CD4-positive, alpha-beta T cell treated with Interleukin-6 for 4 hours (primary cell): ENCODE measurements around the gene TNN.
A peak's percentile ranks its signal among the peaks of the same experiment; 100 is the strongest.

Source experiments
- DNase-seq: peaks from one replicate; pipeline ENCODE4 v3.0.0-alpha.2; 2020; ENCODE audit warnings: mixed read lengths

Gene TNN

DNA sequence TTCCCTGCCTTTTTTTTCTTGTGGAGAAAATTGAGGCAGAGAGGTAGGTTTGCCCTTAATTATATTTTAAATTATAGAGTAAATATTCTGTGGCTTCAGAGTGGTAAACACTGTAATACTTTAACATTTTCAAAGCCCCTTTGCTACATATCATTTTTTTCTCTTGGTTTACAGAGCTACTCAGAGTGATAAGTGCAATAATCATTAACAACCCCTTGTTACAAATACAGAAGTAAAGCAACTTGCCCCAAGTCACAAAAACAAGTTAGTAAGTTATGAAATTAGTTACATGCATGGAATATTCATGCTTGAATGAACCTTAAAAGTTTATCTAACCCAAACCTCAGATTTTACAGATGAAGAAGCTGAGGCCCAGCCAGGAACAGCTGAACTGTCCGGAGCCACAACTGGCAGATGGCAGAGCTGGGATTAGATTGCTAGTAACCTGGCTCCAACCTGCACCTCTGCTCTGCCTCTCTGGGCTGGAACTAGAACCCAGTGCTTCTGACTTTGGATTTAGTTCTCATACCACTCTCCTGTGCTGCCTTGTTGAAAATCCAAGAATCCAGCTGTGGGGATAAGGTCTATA lies 48.7 kb downstream of the TNN start:
- no peak for DNase-seq

DNA sequence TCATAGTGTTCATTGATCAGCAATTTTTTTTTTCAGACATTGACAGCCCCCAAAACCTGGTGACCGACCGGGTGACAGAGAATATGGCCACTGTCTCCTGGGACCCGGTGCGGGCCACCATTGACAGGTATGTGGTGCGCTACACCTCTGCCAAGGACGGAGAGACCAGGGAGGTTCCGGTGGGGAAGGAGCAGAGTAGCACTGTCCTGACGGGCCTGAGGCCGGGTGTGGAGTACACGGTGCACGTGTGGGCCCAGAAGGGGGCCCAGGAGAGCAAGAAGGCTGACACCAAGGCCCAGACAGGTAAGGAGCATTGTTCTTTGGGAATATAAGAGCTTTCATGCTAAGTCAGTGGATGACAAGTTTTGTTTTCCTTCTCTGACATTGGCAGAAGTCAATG lies 49.3 kb downstream of the TNN start:
- DNase-seq, result no peak

DNA sequence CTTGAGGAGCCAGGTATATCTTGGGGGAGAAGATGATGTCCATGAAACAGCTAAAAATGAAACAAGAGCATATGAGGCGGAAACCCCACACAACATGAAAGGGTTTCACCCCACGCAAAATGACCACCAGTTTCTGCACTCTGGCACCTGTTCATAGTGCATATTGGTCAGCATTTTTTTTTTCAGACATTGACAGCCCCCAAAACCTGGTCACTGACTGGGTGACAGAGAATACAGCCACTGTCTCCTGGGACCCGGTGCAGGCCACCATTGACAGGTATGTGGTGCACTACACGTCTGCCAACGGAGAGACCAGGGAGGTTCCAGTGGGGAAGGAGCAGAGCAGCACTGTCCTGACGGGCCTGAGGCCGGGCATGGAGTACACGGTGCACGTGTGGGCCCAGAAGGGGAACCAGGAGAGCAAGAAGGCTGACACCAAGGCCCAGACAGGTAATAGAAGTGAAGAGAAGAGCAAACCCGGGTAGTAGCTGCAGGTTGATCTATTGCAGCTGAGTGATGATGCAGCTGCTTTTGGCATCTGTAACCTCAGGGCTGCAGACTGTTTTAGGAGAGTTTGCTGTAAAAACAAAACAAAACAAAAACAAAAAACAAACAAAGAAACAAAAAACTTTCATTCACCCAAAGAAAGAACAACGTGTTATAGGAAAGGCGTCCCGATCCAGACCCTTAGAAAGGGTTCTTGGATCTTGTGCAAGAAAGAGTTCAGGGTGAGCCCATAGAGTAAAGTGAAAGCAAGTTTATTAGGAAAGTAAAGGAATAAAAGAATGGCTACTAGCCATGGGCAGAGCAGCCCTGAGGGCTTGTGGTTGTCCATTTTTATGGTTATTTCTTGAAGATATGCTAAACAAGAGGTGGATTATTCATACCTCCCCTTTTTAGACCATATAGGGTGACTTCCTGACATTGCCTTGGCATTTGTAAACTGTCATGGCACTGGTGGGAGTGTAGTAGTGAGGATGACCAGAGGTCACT lies 51.0 kb downstream of the TNN start:
- DNase-seq, result no peak

DNA sequence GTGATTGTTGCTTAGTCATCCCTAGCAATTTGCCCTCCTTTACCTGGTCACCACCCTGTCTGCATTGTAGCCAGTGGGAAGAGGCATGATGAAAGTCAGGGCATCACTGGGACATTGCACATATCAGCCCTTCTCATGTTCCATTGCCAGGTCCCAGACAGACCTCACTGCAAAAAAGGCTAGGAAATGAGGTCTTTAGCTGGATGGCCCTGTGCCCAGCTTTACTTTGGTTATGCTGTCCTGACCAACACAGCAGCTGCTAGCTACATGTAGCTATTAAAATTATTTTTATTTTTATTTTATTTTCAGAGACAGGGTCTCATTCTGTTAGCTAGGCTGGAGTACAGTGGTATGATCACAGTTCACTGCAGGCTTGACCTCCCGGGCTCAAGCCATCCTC lies 52.9 kb downstream of the TNN start:
- no peak for DNase-seq

DNA sequence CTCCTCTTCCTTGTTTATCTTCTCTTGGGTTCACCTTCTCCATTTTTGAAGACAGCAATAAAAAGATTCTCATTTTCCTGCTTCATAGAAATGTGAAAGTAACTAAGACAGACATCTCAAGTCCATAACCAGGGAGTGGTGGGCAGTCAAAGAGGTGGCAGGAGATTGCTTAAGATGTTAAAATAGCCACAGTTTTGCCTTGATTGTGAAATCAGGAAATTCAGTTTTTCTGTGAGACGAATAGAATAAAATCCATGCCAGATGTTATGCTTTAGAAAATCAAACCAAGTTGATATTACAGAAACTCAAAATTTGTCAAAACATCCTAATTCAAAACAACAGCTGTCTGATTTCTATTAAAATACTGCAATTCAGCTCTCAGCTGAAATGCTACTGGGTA lies 57.2 kb downstream of the TNN start:
- DNase-seq, result no peak

DNA sequence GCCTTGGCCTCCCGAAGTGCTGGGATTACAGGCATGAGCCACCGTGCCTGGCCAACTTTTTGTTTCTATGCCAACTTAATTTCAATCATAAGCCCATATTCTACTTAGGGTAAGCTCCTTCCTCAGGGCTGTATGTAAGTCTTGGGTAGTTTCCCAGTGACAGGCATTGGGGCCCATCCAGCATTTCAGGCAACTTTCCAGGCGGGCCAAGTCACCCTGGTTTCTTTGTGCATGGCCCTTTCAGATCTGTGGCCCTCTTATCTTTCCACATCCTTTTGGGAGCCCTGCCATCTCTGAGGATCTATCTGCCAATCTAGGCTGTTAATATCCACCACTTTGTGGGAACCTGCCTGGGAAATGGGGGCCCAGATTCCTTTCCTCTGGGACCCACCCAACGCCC lies 58.7 kb downstream of the TNN start:
- DNase-seq, result no peak

DNA sequence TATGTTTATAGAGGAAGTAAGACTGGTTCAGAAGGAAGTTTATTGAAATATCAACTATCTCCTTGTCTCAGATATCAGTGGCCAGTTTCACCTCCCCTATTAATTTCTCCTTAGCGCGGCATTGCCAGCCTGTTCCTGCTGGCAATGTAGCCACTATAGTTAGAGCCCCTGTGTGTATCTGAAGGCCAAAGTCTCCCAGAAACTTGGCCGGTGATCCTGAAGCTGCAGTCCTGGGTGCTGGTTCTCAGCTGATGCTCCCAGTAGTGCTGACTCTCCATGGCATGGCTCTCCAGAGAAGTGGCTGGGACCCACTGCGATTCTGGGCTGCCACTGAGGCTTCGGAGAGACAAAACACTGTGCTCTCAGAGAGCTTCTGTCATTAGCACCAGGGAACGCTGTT lies 59.9 kb downstream of the TNN start:
- DNase-seq, result no peak

DNA sequence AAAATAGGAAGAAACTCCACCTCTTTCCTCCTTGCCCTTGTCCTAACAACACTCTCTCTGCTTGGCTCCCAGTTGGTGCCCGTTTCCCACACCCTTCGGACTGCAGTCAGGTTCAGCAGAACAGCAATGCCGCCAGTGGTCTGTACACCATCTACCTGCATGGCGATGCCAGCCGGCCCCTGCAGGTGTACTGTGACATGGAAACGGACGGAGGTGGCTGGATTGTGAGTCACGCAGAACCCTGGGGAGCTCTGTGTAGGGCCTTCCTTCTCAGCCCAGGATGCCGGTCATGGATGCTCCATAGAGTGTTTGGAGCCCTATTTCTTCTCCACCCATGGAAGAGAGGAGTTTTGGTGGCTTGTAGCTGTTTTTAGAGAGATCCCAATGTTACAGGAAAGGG lies 60.9 kb downstream of the TNN start:
- no peak for DNase-seq

DNA sequence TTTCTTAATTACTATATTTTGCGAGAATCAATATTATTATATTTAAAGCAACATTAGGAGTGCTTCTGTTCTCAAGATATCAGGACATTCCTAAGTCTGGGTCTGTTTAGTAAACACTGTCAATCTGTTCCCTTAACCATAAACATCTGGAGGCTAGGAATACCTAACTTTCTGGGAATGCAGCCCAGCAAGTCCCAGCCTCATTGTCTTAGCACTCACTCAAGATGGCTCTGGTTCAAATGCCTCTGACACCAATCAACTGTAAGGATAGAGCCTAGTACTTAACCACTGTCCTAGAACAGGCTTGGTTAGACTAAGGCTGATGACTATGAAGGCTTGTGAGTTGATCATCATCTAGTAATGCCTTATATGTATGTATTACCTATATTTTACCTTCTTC lies 61.5 kb downstream of the TNN start:
- DNase-seq, result no peak

DNA sequence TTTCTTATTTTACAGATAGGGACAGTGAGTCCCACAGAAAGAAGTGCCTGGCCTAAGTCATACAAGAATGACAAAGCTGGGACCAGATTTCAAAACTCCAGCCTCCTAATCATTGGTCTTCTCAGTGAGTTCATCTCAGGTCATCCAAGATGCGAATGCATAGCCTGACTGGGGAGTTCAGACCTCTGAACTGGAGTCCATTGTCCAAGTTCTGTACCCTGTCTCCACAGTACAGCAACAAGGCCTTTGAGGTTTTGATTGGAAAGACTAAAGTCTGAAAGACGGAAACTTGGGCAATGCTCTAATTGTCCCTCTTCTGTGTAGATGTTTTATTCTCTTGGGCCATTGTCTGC lies 62.0 kb downstream of the TNN start:
- DNase-seq, result no peak

DNA sequence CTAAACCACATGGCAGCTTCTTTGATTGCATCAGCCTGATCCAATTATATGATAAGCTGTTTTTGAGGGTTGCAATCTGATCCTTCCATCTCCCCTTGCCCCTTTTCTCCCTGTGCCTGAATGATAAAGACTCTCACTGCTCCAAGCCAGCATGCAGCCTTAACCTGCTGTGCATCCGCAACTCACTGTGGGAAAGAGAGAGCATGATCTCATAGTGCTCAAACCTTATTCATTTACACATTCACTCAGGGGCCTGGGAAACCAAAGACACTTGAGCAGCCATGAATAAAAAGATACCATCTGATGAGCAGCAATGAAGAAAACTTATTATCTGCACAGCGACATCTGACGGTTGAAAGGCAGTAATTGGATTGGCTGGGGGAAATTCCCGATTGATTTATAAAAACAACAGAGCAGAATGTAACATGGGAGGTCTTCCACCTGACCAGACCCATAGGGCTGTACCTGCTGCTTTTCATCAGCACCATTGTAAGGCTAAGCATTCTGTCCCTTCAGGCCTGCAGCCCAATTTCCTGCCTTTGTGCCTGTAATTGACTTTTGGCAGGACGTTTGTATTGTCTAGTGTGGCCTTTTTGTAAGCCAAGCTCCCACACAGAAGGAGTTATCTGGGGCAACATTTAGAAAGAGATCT lies 62.5 kb downstream of the TNN start:
- no peak for DNase-seq

DNA sequence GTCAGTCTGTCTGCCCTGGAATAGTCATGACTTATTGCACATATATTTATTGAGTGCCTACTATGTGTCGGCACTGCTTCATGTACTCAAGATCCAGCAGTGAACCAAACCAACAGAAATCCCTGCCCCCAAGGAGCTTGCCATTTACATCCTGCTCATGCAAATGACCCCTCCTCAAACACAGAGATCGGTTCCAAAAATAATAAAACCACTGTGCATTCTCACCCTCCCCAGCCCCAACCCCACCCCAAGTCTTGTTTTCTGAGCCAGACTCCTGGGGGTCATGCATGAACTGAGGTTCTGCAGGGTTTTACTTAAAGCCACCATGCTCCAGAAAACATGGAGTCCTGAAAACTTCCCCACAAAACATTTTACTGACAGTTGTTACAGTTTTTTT lies 63.0 kb downstream of the TNN start:
- no peak for DNase-seq

DNA sequence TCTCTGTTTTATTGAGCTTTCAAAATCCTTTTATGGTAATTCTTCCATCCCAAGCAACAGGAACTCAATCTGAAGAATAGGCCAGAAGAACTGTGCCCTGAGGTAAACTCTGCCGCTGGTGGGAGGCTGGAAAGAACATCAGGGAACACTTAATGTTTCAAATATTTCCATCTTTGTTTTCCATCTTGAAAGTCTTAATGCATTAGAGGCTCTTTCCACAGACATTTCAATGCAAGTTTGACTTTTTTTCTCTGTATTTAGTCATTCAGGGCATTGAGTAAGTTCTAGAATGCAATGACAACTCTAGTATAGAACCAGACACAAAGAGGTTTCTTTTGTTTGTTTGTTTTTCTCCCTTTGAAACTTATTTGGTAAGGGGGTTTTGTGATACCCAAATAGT lies 63.5 kb downstream of the TNN start:
- no peak for DNase-seq

DNA sequence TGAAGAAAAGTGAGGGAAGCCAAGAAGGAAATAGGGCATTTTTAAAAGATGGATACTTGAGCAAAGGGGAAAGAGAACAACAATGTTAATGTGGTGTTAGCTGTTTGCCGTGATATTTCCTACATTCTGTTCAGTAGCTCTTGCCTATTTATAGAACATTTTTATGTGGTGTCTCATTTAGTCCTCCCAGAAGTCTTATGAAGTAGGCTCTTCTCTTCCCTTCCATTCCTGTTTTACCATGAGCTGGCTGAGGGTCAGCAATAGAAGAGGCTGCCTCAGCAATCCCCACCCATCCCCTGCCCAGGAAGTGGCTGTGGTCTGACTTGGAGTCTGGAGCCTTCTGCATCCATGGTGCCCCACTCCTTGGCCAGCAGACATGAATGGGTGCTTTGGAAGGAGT lies 64.8 kb downstream of the TNN start:
- no peak for DNase-seq

DNA sequence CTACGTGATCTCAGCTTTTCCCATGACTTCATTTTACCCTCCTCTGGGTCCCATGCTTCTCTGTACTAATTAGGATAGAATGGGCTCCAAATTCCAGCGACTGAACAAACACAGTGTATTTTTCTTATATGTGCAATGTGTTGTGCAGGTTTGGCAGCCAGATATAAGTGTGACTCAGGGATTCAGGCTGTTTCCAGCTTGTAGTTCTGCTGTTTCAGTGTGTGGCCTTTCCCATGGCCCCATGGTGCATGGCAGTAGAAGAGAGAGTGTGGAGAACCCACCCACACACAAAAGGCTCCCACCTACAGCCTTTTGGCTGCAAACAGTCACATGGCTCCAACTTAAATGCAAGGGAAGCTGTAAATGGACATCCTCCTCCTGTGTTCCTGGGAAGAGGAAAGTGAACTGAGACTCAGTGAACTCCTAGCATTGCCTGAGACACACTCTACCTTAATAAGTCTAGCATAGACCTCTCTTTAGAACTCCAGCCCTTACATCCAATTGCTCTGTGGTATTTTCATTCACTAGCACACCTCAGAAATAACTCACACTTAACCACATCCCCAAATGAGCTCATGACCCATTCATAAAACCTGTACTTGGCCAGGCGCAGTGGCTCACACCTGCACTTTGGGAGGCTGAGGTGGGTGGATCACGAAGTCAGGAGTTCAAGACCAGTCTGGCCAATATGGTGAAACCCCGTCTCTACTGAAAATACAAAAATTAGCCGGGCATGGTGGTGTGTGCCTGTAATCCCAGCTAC lies 66.2 kb downstream of the TNN start:
- DNase-seq, result no peak

DNA sequence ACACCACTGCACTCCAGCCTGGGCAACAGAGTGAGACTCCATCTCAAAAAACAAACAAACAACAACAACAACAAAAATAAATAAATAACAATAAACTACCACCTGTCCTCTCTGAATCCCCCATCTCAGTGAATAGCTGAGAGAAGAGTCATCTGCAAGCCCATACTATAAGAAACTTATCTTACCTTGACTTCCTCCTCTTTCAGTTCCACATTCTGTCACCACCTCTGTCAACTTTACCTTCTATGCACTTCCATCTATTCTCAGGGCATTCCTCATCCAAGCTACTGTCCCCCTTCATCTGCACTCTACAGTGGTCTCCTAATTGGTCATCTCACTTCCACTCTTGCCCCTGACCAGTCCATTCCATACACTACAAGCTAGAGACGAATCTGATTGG lies 66.9 kb downstream of the TNN start:
- no peak for DNase-seq

DNA sequence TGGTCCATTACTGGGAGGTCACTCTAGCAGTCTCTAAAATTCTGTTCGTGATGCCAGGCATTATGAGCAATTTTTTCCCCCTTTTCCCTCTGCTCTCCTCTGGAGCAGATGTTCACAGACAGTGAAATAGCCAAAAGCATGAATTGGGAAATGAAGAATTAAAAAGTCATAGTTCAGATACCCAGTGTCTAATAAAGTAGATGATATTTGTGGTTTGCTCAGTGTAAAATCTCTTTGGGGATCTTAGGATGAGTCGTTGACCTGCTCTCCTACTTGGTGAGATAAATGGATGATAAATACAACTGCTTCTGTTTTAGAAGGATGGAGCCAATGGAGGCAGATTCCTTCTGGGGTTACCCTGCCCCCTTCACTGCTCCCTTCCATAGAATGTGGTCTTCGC lies 68.6 kb downstream of the TNN start:
- no peak for DNase-seq

DNA sequence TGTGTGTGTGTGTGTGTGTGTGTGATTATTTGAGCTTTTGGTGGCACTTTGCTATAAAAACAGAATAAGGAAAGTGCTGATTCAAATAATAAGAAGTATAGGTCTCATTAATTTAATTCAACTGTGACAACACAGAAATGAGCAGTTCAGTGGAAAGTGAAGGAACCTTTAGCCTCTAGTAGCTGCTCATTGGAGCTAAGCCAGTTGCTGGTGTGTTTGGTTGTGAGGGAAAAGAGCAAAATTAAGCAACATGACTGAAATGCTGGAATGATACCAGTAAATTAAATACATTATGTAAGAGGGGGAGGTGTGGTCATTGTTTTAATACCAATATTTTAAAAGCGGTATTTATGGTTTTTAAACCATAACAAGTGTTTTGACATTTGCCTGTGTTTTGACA lies 69.7 kb downstream of the TNN start:
- DNase-seq, result no peak

DNA sequence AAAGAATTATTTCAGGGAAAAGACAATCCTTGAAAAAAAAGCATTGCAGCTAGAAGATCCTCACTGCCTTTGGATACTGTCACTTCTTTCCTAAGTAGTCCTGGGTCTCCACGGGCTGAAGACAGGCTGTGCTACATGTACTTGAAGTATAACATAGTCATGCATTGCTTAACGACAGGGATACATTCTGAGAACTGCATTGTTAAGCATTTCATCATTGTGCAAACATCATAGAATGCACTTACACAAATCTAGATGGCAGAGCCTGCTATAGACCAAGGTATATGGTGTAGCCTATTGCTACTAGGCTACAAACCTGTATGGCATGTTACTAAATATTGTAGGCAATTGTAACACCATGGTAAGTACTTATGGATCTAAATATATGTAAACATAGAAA lies 70.9 kb downstream of the TNN start:
- no peak for DNase-seq

DNA sequence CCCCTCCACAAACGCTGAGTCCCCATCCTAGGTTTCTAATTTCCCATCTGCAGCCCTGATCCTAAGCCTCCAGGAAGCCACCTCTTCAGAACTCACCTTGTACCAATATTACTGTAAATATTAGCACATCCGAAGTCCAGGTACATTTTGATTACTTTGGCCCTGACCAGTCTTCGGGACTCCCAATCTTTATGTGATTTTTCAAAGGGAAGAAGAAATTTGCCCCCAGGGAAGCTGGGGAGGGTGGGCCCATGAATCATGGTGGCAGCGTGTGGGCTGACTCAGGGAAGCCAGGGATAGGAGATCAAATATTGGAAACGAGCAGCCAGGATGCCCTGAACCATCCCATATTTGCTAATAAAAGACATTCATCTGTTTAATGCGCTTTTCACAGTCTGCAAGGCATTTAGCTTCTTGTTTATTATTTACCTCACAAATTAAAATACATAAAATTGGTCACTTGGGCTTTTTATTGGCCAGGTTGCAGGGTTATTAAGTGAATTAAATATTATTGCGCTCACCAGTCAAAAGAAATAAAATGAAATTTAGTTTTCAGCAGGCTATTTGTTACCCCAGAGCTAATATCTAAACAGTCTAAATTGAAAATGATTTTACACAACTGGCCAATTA lies 78.4 kb downstream of the TNN start:
- DNase-seq, result no peak

DNA sequence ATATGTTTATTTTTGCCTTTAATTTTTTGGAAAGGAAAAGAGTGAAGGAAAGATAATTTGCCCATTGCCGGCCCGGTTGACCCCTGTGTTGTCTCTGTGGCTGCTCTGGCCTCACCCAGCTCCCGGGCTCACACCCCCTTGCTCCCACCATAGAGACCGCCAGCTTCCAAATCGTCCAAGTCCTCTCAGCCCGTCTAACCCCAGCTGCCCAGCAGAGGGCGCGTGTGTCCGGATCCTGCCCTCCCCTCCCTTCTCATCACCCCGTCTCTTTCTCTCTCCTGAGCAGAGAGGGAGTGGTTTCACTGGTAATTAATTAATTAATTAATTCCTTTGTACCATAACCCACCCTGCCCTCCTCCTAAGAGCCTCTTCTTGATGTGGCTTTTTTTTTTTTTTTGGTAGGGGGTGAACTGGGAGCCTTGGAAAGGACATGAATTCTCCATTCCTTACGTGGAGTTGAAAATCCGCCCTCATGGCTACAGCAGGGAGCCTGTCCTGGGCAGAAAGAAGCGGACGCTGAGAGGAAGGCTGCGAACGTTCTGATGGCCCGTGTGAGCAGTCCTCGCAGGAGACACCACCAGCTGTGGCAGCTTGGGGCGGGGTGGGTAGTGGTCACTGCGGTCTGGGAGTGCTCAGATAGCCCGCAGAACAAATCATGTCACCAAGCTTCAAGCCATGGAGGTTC lies 79.0 kb downstream of the TNN start:
- peak; percentile 72 for DNase-seq

DNA sequence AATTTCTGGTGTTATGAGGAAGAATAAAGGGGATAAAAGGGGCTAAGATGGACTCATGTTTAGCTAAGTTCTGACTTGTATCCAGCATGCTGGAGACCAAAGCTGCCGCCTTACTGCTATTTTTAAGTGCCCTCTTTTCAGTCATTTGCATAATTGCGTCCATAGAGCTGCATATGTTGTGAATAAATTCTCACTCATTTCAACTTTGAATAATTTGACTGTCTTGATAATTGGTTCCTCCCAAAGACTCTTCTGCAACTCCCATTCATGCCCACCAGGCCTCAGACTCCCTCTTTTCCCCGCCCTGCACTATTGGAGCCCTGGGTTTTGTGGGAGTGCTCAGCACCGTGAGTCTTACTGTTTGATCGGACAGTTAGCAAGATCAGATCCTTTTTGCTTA lies 79.9 kb downstream of the TNN start:
- DNase-seq, result no peak
